ENCODE data around the gene PRKCB.

Gene PRKCB

GRCh38 chr16:24041834-24042631 is 206.2 kb downstream of the PRKCB start:
- peak; percentile 53 to 62 for DNase-seq (ENCODE audit: low read depth in 2 of 2)

GRCh38 chr16:24044467-24044866 is 208.7 kb downstream of the PRKCB start:
- DNase-seq (ENCODE audit: low read depth in 2 of 2) = no peak

GRCh38 chr16:24045641-24046040 is 209.9 kb downstream of the PRKCB start:
- no peak for DNase-seq (ENCODE audit: low read depth in 2 of 2)

- DNase-seq (ENCODE audit: low read depth in 2 of 2) = no peak
Measured at GRCh38 chr16:24046442-24046841, 210.7 kb downstream of the PRKCB start.

- DNase-seq (ENCODE audit: low read depth in 2 of 2) = no peak
Measured at GRCh38 chr16:24049113-24049512, 213.3 kb downstream of the PRKCB start.

- no peak for DNase-seq (ENCODE audit: low read depth in 2 of 2)
Measured at GRCh38 chr16:24051125-24051524, 215.3 kb downstream of the PRKCB start.

GRCh38 chr16:24052329-24053098 is 216.7 kb downstream of the PRKCB start:
- no peak for DNase-seq (ENCODE audit: low read depth in 2 of 2)

- DNase-seq (ENCODE audit: low read depth in 2 of 2) = no peak
Measured at GRCh38 chr16:24053099-24053946, 217.5 kb downstream of the PRKCB start.

GRCh38 chr16:24054741-24055491 is 219.1 kb downstream of the PRKCB start:
- DNase-seq (ENCODE audit: low read depth in 2 of 2) = no peak

GRCh38 chr16:24062270-24062817 is 226.6 kb downstream of the PRKCB start:
- no peak for DNase-seq (ENCODE audit: low read depth in 2 of 2)

- DNase-seq (ENCODE audit: low read depth in 2 of 2) = no peak
Measured at GRCh38 chr16:24069036-24069590, 233.3 kb downstream of the PRKCB start.

- DNase-seq (ENCODE audit: low read depth in 2 of 2) = no peak
Measured at GRCh38 chr16:24070851-24071250, 235.1 kb downstream of the PRKCB start.

GRCh38 chr16:24071666-24072360 is 236.0 kb downstream of the PRKCB start:
- no peak for DNase-seq (ENCODE audit: low read depth in 2 of 2)

GRCh38 chr16:24073321-24073720 is 237.5 kb downstream of the PRKCB start:
- DNase-seq (ENCODE audit: low read depth in 2 of 2) = no peak

- DNase-seq (ENCODE audit: low read depth in 2 of 2) = no peak
Measured at GRCh38 chr16:24074574-24074973, 238.8 kb downstream of the PRKCB start.

GRCh38 chr16:24075302-24075701 is 239.5 kb downstream of the PRKCB start:
- DNase-seq (ENCODE audit: low read depth in 2 of 2) = no peak

GRCh38 chr16:24075931-24076716 is 240.3 kb downstream of the PRKCB start:
- DNase-seq (ENCODE audit: low read depth in 2 of 2) = no peak

GRCh38 chr16:24077292-24077691 is 241.5 kb downstream of the PRKCB start:
- DNase-seq (ENCODE audit: low read depth in 2 of 2) = no peak

GRCh38 chr16:24077966-24078365 is 242.2 kb downstream of the PRKCB start:
- DNase-seq (ENCODE audit: low read depth in 2 of 2) = no peak
